Hepatocyte (in vitro differentiated cells): ENCODE data around the gene LRMDA. TPM values are rescaled to one million over a fixed set of nuclear protein-coding genes. Genes with fewer than 3 reads are reported as not detected.

Experiments used
- DNase-seq: peaks from one replicate; pipeline ENCODE4 v3.0.0-alpha.2; 2016; ENCODE audit warnings: low spot score
- H2AFZ ChIP-seq: fragments of 200-600 bp; sonication (generic); 2 replicates; pipeline ENCODE4 v1.6.0; 2016; ENCODE audit warnings: antibody characterized with exemption, mild to moderate bottlenecking
- H3K27ac ChIP-seq: fragments of 200-600 bp; sonication (generic); 2 replicates; pipeline ENCODE4 v1.5.1; 2016; ENCODE audit warnings: mild to moderate bottlenecking
- H3K27me3 ChIP-seq: fragments of 200-600 bp; sonication (generic); 2 replicates; pipeline ENCODE4 v1.6.1; 2016
- H3K36me3 ChIP-seq: fragments of 200-600 bp; sonication (generic); replicated peaks from 2 replicates; pipeline ENCODE4 v1.5.1; 2016; ENCODE audit warnings: low read depth; ENCODE audit not compliant: insufficient read depth
- H3K4me1 ChIP-seq: fragments of 200-600 bp; sonication (generic); 2 replicates; pipeline ENCODE4 v1.5.1; 2016; ENCODE audit warnings: mild to moderate bottlenecking, moderate library complexity; ENCODE audit not compliant: insufficient read depth
- H3K4me2 ChIP-seq: fragments of 200-600 bp; sonication (generic); 2 replicates; pipeline ENCODE4 v1.6.0; 2016
- H3K4me3 ChIP-seq: fragments of 200-600 bp; sonication (generic); 2 replicates; pipeline ENCODE4 v1.5.1; 2016; ENCODE audit warnings: mild to moderate bottlenecking
- H3K79me2 ChIP-seq: fragments of 200-600 bp; sonication (generic); 2 replicates; pipeline ENCODE4 v1.6.0; 2017; ENCODE audit warnings: mild to moderate bottlenecking
- H3K9me2 ChIP-seq: fragments of 200-600 bp; sonication (generic); replicated peaks from 2 replicates; pipeline ENCODE4 v1.6.0; 2017; ENCODE audit warnings: mild to moderate bottlenecking; ENCODE audit not compliant: insufficient read depth
- H3K9me3 ChIP-seq: fragments of 200-600 bp; sonication (generic); 2 replicates; pipeline ENCODE4 v1.5.1; 2016; ENCODE audit warnings: low read depth, mild to moderate bottlenecking
- H4K20me1 ChIP-seq: fragments of 200-600 bp; sonication (generic); 2 replicates; pipeline ENCODE4 v1.6.0; 2016; ENCODE audit warnings: mild to moderate bottlenecking; ENCODE audit not compliant: insufficient read depth, poor library complexity, severe bottlenecking
- EZH2 ChIP-seq: fragments of 200-600 bp; sonication (generic); IDR thresholded peaks from 2 replicates; pipeline ENCODE4 v1.6.1; 2016; ENCODE audit warnings: antibody characterized with exemption, mild to moderate bottlenecking, borderline replicate concordance
- EZH2phosphoT487 ChIP-seq: fragments of 200-600 bp; sonication (generic); IDR thresholded peaks from one replicate; pipeline ENCODE4 v1.6.1; 2018; ENCODE audit warnings: antibody characterized with exemption, mild to moderate bottlenecking, low read depth, moderate library complexity; ENCODE audit not compliant: unreplicated experiment, severe bottlenecking
- WGBS: methylation state at CpG from one replicate; pipeline ENCODE4 v1.1.6; 2016; ENCODE audit warnings: low lambda C conversion rate; ENCODE audit errors: missing lambda C conversion rate; 5-methylcytosine and 5-hydroxymethylcytosine counted together
- polyA plus RNA-seq: library from polyadenylated mRNA; unstranded; fragments of >200 nt; fragmentation: Nextera tagmentation; extraction: Ambion mirVana; gene quantifications from 2 replicates; pipeline ENCODE4 v1.2.1, GENCODE V29; 2016
- total RNA-seq: library from RNA; depleted of rRNA; stranded (reverse); fragments of >200 nt; gene quantifications from 2 replicates; pipeline ENCODE4 v1.2.3, GENCODE V29; 2014
- TF ChIP-seq, protein P1 (sequence below): fragments of 200-600 bp; sonication (generic); IDR thresholded peaks from 2 replicates; pipeline ENCODE4 v1.5.1; 2016; ENCODE audit warnings: antibody characterized with exemption, mild to moderate bottlenecking; ENCODE audit not compliant: poor library complexity

Gene LRMDA
- total and polyA plus RNA-seq, 2 experiments from 2014 or later = 5.6 to 15.7 TPM

DNA sequence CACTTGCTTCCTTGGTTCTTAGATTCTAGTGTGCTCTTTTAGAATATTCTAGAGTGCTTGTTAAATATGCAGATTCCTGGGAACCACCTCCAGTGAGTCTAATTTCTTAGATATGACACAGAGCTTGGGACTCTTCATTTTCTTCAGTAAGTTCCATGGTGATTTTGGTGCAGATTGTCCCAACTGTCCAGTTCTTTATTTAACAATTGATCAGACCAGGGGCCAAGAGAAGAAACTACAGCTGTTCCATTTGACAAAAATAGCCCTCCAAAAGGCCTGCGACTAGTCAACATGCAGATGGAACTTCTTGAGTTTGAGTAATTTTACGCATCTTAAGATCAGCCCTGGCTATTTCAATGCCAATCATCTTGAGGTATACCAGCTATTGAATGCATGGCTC, 760.7 kb downstream of the LRMDA start:
- Histone ChIP-seq H3K4me1 (peaks cover 22% of the 10 kb centered on the region), H2AFZ (no peak overlapping the region), H3K9me2 (no peaks in the 10 kb centered on the region), H3K36me3 (no peaks in the 10 kb centered on the region), H3K4me3 (no peak overlapping the region), H3K27ac (no peak overlapping the region), H3K4me2 (no peak overlapping the region), H3K9me3 (no peaks in the 10 kb centered on the region), H3K79me2 (no peaks in the 10 kb centered on the region), H4K20me1 (no peaks in the 10 kb centered on the region), H3K27me3 (no peaks in the 10 kb centered on the region)
- WGBS = 91% methylated on average over 2 of the region's 2 CpGs
- DNase-seq = no peak
- TF ChIP-seq EZH2phosphoT487 = no peak
- TF ChIP-seq, protein P1, sequence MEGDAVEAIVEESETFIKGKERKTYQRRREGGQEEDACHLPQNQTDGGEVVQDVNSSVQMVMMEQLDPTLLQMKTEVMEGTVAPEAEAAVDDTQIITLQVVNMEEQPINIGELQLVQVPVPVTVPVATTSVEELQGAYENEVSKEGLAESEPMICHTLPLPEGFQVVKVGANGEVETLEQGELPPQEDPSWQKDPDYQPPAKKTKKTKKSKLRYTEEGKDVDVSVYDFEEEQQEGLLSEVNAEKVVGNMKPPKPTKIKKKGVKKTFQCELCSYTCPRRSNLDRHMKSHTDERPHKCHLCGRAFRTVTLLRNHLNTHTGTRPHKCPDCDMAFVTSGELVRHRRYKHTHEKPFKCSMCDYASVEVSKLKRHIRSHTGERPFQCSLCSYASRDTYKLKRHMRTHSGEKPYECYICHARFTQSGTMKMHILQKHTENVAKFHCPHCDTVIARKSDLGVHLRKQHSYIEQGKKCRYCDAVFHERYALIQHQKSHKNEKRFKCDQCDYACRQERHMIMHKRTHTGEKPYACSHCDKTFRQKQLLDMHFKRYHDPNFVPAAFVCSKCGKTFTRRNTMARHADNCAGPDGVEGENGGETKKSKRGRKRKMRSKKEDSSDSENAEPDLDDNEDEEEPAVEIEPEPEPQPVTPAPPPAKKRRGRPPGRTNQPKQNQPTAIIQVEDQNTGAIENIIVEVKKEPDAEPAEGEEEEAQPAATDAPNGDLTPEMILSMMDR = no peak
- no peak for TF ChIP-seq EZH2

DNA sequence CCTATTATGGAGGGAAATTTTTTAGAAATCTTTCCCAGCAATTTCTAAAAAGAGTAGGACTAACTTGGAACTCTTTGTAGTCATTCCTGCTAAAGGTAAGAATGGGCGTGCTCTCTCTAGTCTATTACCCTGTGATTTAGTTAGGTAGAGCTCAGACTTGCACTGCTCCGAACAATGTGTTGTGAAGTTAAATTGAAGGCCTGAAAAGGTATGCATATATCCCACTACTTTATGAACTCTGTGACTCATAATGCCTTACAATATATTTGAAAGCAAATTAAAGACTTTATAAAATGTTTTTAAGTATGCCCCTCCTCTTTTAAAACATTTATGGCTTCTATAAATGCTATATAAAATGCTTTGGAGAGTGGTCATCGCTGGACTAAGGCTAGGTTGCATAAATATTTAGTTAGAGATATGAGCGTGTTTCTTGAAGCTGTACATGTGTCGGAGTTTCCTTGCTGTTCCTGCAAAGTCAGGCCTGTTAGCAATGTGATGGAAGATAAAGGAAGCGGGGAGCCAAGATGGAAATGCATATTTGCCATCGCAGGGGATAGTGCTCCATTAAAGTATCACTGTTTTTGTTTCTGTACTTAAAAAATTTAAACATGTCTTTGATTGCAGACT, 761.4 kb downstream of the LRMDA start:
- WGBS = 47% methylated on average over 7 of the region's 7 CpGs
- TF ChIP-seq EZH2 = no peak
- TF ChIP-seq, protein P1 = no peak
- no peak for TF ChIP-seq EZH2phosphoT487
- no peak for DNase-seq

DNA sequence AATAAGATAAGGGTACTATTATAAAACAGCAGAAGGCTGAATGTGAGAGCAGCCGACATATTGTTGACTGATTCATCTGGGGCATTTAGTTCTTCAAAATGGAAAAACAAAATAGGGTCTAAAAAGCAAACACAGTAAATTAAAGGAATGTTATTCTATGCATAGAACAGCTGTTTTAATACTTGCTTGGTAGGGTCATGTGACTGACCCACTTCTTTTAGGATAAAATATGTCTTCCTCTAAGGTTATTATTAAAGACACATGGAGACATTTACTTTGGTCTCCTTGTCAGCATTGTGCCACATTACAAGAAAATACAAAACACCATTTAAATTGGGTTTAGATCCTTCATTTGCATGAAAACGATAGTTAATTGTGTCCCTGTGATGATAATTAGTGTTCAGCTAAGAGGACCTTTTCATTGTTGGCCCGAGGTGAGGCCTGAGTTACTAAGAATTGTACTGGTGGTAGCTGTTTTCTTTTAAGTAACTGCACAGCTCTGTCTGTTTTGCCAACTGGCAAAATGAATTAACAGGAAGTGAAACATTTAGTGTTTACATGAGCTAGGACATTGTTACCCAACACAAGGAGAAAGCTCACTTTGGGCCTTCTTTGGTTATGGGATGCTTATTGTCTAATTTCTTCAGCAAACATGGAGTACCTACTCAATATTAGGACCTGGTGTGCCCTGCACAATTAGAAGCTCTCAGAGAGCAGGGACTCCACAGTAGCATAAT, 764.4 kb downstream of the LRMDA start:
- Histone ChIP-seq H3K9me3 (no peaks in the 10 kb centered on the region), H3K4me2 (no peak overlapping the region), H3K4me1 (peaks cover 22% of the 10 kb centered on the region), H3K9me2 (no peaks in the 10 kb centered on the region), H3K4me3 (no peak overlapping the region), H3K36me3 (no peaks in the 10 kb centered on the region), H3K27ac (no peak overlapping the region), H4K20me1 (no peaks in the 10 kb centered on the region), H3K27me3 (no peaks in the 10 kb centered on the region), H2AFZ (no peak overlapping the region), H3K79me2 (no peaks in the 10 kb centered on the region)
- WGBS = 71% methylated on average over 3 of the region's 3 CpGs
- TF ChIP-seq EZH2phosphoT487 = no peak
- TF ChIP-seq, protein P1 = no peak
- TF ChIP-seq EZH2 = no peak
- DNase-seq = no peak

More for the DNA sequence above, 761.4 kb downstream of the LRMDA start:
- Histone ChIP-seq H3K4me3 (no peak overlapping the region), H3K9me2 (no peaks in the 10 kb centered on the region), H2AFZ (no peak overlapping the region), H4K20me1 (no peaks in the 10 kb centered on the region), H3K4me2 (no peak overlapping the region), H3K27me3 (no peaks in the 10 kb centered on the region), H3K9me3 (no peaks in the 10 kb centered on the region), H3K36me3 (no peaks in the 10 kb centered on the region), H3K4me1 (peaks cover 22% of the 10 kb centered on the region), H3K79me2 (no peaks in the 10 kb centered on the region), H3K27ac (peak overlapping the region; percentile 26)
